SK-N-MC (cell line): ENCODE measurements around the gene DLGAP1.

ENCODE experiments used
- DNase-seq: peaks from one replicate; pipeline ENCODE4 v3.0.0-alpha.2; 2011; ENCODE audit warnings: low read depth, low spot score
- H3K27ac ChIP-seq: fragments of 200-600 bp; sonication (generic); 2 replicates; pipeline ENCODE4 v1.5.1; 2016; ENCODE audit warnings: mixed run types
- H3K36me3 ChIP-seq: fragments of 200-600 bp; sonication (generic); 2 replicates; pipeline ENCODE4 v1.6.1; 2017; ENCODE audit warnings: antibody characterized with exemption, low read length, mixed read lengths; ENCODE audit not compliant: insufficient read depth
- H3K4me3 ChIP-seq: fragments of 200-600 bp; sonication (generic); 2 replicates; pipeline ENCODE4 v1.5.1; 2016
- H3K9ac ChIP-seq: fragments of 200-600 bp; sonication (generic); 2 replicates; pipeline ENCODE4 v1.8.0; 2017; ENCODE audit warnings: mixed run types, mixed read lengths; ENCODE audit not compliant: insufficient read length
- H3K9me3 ChIP-seq: fragments of 200-600 bp; sonication (generic); 2 replicates; pipeline ENCODE4 v1.6.1; 2017; ENCODE audit warnings: low read depth, mild to moderate bottlenecking, antibody characterized with exemption, low read length, moderate library complexity, mixed read lengths
- EZH2 ChIP-seq: fragments of 200-600 bp; sonication (generic); IDR thresholded peaks from one replicate; pipeline ENCODE4 v1.6.1; 2017; ENCODE audit warnings: antibody characterized with exemption
- FOXP2 ChIP-seq: optimal IDR thresholded peaks from 2 replicates; pipeline ENCODE3; 2011; ENCODE audit warnings: mild to moderate bottlenecking, moderate library complexity; ENCODE audit not compliant: insufficient read depth; ENCODE audit errors: extremely low read length, control extremely low read depth
- POLR2AphosphoS5 ChIP-seq: IDR thresholded peaks from 2 replicates; pipeline ENCODE4 v1.6.1; 2012; ENCODE audit warnings: mild to moderate bottlenecking, low read depth, low read length, borderline replicate concordance

Gene DLGAP1

DNA sequence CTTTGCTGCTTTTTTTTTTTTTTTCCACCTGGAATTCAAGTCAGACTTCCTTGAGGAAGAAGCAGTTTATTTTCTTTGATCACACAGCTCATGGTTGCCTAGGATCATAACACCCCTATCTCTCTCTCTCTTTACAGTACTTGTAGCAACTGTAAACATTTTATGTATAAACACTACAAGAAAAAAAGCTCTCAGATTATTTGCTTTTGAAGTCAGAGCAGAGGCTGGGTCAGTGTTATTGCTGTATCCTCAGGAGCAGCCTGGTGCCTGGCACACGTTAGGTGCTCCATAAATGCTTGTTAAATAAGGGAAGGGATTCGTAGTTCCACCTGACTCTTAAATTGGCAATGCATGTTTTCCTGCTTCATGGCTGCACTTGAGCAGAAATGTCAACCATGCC is 783.9 kb downstream of the DLGAP1 start:
- Histone ChIP-seq H3K27ac (peak overlapping the region; percentile 69), H3K9me3 (no peaks in the 10 kb centered on the region), H3K9ac (no peak overlapping the region), H3K36me3 (no peaks in the 10 kb centered on the region), H3K4me3 (no peak overlapping the region)
- DNase-seq, result no peak
- TF ChIP-seq POLR2AphosphoS5, result no peak
- no peak for TF ChIP-seq FOXP2
- no peak for TF ChIP-seq EZH2

DNA sequence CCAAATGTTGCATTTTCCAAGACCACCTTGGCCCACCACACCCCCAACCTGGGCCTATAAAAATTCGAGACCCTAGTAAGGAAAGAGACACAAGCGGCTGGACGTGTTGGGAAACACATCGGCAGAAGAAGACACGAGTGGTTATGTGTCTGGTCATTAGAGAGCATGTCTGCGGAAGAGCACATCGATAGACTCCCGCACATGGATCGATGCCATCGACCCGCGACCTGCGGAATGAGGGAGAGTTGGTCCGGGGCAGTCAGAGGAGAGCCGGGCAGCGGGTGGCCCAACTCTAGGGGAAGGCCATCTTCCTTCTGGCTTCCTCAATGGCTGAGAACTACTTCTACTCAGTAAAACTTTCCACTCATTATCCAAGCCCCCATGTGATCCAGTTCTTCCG is 785.7 kb downstream of the DLGAP1 start:
- no peaks in the 10 kb centered on the region for H3K36me3 ChIP-seq
- TF ChIP-seq EZH2 (no peak), FOXP2 (no peak), POLR2AphosphoS5 (no peak)
- H3K4me3 ChIP-seq, result no peak overlapping the region
- no peak for DNase-seq
- no peak overlapping the region for H3K27ac ChIP-seq
- no peaks in the 10 kb centered on the region for H3K9me3 ChIP-seq
- H3K9ac ChIP-seq, result no peak overlapping the region

DNA sequence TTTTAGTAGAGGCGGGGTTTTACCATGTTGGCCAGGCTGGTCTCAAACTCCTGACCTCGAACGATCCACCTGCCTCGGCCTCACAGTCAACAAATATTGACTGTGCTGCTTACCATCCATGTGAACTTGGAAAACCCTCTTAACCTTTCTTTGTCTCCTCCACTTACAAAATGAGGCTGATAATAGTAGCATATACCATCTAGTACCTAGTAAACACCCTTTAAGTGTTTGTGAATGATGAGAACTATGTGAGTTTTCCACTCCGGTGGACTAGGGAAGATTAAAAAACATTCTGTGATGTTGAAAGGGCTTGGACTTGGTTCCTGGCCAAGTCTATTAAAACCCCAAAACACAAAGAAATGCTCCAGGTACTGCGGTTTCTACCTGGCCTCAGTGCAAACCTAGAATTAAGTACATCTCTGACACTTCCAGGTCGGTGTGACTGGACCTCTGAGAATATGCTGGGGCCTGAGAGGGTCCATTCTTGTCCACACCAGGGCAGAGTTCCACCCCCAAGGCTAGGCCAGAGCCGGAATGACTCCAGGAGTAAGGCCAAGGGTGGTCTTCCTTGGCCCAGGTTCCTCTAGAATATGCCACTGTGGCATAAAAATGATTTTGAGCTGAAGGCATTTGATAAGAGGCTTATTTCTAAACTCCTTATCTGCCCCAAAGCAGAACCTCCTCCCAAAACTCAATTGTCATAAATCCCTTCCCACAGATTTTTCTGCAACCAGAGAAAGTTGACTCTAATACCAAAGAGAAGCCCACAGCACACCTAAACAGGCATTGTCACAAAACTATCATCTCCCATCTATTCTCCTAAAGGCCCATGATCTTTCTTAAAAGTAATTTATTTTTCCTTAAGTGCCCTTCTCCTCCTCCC is 787.6 kb downstream of the DLGAP1 start:
- Histone ChIP-seq H3K36me3 (no peaks in the 10 kb centered on the region), H3K27ac (peak overlapping the region; percentile 38; the same call in 1 of the 2 replicates), H3K9ac (no peak overlapping the region), H3K9me3 (0 out of 2 replicates have a peak, but pooled peaks cover 4% of the 10 kb centered on the region), H3K4me3 (no peak overlapping the region)
- TF ChIP-seq EZH2 (no peak), FOXP2 (no peak), POLR2AphosphoS5 (no peak)
- no peak for DNase-seq

DNA sequence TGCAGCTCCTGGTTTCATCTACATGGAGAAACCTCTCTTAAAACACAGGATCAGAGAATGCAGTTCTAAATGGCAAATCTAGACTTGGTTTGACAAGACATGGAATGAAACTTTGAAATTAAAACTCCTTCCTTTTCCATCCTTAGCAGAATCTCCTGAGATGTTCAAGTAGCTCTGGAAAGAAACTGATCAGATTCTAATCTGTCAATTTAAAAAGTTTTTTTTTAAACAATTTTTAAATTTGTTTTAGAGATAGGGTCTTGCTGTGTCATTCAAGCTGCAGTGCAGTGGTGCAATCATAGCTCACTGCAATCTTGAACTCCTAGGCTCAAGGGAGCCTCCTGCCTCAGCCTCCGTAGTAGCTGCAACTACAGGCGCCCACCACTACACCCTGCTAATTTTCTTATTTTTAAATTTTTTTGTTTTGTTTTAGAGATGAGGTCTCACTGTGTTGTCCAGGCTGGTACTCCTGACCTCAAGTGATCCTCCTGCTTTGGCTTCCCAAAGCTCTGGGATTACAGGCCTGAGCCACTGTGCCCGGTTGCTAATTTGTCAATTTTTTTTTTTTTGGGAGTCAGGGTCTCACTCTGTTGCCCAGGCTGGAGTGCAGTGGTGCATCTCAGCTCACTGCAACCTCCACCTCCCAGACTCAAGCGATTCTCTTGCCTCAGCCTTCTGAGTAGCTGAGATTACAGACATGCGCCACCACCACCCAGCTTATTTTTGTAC is 788.4 kb downstream of the DLGAP1 start:
- Histone ChIP-seq H3K27ac (0 out of 2 replicates have a peak overlapping the region, but pooled peaks have one; percentile 44), H3K36me3 (no peaks in the 10 kb centered on the region), H3K9me3 (0 out of 2 replicates have a peak, but pooled peaks cover 4% of the 10 kb centered on the region), H3K9ac (no peak overlapping the region), H3K4me3 (no peak overlapping the region)
- TF ChIP-seq POLR2AphosphoS5 (no peak), FOXP2 (no peak), EZH2 (no peak)
- no peak for DNase-seq

DNA sequence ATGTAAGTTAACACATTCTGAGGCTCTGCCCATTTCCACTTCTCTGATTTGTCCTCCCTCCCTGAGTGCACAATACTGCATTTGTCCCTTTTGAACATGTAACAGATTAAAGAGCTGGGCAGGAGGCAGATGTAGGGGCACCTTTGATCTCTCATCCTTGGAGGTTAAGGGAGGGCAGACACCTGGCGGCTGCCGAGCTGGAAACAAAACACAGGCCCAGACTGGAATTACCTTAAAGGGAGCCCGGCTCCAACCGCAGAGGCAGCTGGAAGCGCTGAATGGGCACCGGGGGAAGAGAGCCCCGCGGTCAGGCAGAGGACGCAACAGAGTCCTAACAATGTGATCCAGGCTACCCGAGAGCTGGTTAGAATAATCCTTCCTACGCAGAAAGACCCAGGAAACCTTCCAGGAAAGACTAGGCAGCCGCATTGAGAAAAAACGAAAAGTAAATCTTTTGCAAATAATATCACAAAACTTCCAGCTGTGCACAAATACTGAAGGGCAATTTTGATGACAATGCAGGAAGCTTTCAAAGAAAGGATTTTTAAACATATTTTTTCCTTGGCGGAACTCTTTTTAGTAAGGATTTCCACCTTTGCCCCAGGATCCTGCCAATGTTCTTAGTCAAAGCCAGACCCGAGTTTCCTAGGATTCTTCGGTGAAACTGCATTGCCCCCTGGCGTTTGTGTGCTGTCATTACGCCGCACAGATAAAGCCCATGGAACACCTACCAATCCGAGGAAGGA is 789.2 kb downstream of the DLGAP1 start:
- H3K36me3 ChIP-seq, result no peaks in the 10 kb centered on the region
- H3K27ac ChIP-seq, result peak overlapping the region; percentile 84
- 0 out of 2 replicates have a peak, but pooled peaks cover 4% of the 10 kb centered on the region for H3K9me3 ChIP-seq
- peak; percentile 91 for DNase-seq
- TF ChIP-seq EZH2, result no peak
- peak; percentile 44; the same call in 1 of the 2 replicates for TF ChIP-seq POLR2AphosphoS5
- peak overlapping the region; percentile 29 for H3K4me3 ChIP-seq
- H3K9ac ChIP-seq, result peak overlapping the region; percentile 44

DNA sequence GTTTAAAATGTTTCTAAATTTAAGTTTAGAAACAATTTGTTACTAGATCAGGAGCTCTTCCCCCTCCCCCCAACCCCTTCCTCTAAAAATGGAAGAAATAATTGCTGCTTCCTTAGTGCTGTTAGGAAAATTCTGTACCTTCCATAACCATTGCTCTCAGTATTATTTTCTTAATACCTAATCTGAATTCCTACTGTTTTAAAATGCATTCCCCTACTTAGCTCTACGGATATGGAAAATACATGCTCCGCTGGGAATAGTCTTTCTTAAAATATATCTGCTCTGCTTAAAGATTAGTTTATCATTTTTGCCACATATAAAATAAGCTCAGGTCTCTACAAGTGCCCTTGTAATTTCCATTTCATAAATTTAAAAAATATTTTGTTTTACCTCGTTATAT is 789.9 kb downstream of the DLGAP1 start:
- peak overlapping the region; percentile 44 for H3K9ac ChIP-seq
- no peak for DNase-seq
- H3K4me3 ChIP-seq, result peak overlapping the region; percentile 29
- no peaks in the 10 kb centered on the region for H3K36me3 ChIP-seq
- H3K27ac ChIP-seq, result peak overlapping the region; percentile 84
- TF ChIP-seq EZH2, result no peak
- no peak for TF ChIP-seq FOXP2
- TF ChIP-seq POLR2AphosphoS5, result no peak
- 0 out of 2 replicates have a peak, but pooled peaks cover 4% of the 10 kb centered on the region for H3K9me3 ChIP-seq

DNA sequence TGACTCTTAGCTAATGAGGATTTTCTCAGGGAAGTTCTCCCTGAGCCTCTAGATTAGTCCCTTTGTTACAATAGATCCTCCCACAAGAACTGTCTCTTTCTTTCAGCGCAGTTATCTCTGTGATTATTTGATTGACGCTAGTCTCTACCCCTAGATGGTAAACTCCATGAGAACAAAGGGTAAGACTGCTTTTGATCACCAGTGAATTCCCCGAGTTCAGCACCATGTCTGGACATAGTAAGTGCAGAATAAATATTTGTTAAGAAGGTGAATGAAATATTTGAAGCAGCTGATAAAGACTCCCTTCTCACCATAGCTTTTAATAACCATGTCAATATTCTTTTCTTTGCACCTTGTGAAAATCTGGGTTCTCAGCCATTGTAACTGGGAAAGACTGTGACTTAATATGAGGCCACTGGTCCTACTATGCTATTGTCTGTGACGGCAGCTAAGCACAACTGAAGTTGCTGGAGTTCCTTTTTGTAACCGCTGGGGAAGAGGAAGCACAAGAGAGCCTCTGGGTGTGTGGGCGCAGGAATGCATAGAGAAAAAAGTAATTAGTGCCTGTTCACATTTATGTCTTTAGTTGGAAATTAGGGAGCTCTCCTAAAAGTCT is 790.4 kb downstream of the DLGAP1 start:
- TF ChIP-seq FOXP2 (no peak), POLR2AphosphoS5 (no peak), EZH2 (no peak)
- DNase-seq, result no peak
- H3K4me3 ChIP-seq, result peak overlapping the region; percentile 29; the same call in 1 of the 2 replicates
- no peaks in the 10 kb centered on the region for H3K36me3 ChIP-seq
- H3K9me3 ChIP-seq, result 0 out of 2 replicates have a peak, but pooled peaks cover 4% of the 10 kb centered on the region
- H3K9ac ChIP-seq, result peak overlapping the region; percentile 38
- peak overlapping the region; percentile 84 for H3K27ac ChIP-seq
